Measurements from ENCODE around the gene PERM1.

Gene PERM1

DNA sequence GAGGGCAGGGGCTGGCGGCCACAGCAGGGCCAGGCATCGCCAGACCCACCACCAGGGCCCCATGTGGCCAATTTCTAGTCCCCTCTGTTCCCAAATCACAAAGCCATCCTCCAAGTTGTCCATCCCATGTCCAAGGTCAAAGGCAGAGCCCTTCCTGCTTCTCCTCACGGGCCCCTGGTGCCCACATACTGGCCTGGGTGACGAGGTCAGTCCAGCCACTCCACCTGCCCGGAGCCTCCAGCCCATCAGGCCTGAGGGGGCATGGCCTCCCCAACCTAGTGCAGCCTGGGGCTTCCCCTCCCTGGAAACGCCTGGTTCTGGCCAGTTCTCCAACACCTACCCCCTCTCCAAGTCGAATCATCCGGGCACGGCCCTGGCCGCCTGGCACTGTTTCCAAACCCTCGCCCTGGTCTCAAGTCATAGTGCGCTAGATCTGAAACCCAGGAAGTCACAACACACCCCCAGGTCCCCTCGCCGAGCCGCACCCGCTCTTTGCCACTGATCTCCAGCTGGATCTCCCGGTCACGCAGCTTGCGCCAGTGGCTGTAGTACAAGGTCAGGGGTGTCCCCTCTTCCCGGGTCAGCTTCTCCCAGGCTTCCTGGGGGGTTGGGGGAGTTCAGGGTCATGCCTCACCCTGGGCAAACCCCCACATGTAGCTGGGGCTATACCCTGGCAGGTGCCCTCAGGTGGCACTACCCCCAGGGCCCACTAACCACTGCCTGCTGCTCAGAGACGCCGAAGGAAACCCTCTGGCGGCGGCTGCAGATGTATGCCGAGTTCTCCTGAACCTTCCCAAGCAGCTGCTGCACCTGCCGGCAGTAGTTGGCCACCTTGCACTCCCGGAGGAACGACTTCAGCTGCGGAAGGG, 36.0 kb downstream of the PERM1 start:
- no peak for DNase-seq (ENCODE audit: low read depth)

DNA sequence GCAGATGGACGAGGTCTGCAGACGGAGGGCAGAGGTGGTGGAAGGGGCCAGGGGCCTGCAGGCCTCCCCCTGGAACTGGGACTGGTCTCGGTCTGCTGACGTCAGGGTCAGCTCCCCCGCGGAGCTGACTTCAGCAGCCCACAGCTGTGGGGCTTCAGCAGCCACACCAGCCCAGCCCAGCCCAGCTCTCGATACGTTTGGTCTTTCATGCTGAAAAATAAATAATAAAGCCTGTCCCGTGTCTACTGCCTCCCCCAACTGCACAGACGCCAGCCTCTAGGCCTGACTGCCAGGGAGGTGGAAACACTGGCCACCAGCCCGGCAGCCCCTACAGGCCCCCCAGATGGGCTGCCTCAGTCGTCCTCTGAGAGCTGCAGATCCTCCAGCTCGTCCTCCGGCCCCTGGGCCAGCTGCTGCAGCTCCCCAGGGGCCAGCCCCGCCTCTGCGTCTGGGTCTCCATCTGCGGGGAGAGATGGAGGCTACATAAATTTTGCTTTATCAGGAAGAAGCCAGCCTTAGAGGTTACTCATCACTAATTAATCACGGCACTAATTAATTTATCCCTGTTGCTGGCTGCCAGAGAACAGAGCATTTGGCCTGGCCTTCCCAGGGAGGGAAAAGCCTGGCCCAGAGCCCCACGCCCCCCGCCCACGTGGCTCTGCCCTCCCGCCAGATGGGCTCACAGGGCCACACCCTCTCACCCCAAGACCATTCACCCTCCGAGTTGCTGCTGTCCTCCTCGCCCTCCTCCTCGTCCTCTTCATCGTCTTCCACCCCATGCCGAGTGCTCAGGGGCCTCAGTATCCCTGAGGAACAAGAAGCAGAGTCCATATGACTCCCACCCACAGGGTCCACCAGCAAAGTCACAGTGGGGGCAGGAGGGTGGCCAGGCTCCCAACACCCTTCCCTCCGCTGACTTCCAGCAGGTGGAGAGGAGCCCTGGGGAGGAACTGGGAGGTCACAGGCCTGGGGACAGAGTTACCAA, 37.3 kb downstream of the PERM1 start:
- no peak for DNase-seq (ENCODE audit: low read depth)

DNA sequence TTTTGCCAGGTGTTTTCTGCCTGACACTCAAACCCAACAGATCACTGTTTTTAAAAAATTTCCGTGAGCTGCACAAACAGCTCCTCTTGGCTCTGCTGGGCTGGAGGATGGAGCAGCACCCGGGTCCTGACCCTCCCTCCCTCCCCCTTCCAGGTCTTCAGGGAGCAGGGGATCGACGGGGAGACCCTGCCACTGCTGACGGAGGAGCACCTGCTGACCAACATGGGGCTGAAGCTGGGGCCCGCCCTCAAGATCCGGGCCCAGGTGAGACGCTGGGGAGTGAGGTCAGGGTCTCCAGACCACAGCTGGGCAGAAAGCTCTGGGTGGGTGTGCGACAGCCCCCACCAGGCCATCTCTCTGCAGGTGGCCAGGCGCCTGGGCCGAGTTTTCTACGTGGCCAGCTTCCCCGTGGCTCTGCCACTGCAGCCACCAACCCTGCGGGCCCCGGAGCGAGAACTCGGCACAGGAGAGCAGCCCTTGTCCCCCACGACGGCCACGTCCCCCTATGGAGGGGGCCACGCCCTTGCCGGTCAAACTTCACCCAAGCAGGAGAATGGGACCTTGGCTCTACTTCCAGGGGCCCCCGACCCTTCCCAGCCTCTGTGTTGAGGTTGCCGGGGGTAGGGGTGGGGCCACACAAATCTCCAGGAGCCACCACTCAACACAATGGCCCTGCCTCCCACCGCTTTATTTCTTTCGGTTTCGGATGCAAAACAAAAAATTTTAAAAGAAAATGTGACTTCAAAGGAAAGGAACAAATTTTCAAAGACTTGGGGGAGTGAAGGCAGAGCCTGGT, 38.1 kb downstream of the PERM1 start:
- no peak for DNase-seq (ENCODE audit: low read depth)

DNA sequence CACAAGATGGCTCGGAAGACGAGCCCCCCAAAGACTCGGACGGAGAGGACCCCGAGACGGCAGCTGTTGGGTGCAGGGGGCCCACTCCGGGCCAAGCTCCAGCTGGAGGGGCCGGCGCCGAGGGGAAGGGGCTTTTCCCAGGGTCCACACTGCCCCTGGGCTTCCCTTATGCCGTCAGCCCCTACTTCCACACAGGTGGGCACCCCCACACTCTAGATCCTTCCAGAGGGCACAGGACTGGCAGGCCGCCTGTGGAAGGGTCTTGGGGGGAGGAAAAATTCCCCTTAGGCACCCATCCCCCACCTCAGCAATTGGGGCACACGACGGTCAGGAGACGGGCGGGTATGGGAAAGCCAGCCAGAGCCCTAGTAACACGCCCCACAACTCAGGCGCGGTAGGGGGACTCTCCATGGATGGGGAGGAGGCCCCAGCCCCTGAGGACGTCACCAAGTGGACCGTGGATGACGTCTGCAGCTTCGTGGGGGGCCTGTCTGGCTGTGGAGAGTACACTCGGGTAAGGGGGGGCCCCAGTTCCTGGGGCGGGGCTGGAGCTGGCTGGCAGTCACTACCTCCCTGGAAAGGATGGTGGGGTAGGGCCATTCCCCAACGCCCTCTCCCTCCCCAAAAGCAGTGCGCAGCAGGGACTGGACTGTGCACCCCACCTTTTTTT, 38.9 kb downstream of the PERM1 start:
- no peak for DNase-seq (ENCODE audit: low read depth)

DNA sequence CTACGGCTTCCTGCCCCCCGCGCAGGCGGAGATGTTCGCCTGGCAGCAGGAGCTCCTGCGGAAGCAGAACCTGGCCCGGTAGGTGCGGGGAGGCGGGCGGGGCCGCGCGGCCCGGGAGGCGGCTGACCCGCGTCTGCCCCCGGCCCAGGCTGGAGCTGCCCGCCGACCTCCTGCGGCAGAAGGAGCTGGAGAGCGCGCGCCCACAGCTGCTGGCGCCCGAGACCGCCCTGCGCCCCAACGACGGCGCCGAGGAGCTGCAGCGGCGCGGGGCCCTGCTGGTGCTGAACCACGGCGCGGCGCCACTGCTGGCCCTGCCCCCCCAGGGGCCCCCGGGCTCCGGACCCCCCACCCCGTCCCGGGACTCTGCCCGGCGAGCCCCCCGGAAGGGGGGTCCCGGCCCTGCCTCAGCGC, 39.5 kb downstream of the PERM1 start:
- DNase-seq (ENCODE audit: low read depth): no peak

DNA sequence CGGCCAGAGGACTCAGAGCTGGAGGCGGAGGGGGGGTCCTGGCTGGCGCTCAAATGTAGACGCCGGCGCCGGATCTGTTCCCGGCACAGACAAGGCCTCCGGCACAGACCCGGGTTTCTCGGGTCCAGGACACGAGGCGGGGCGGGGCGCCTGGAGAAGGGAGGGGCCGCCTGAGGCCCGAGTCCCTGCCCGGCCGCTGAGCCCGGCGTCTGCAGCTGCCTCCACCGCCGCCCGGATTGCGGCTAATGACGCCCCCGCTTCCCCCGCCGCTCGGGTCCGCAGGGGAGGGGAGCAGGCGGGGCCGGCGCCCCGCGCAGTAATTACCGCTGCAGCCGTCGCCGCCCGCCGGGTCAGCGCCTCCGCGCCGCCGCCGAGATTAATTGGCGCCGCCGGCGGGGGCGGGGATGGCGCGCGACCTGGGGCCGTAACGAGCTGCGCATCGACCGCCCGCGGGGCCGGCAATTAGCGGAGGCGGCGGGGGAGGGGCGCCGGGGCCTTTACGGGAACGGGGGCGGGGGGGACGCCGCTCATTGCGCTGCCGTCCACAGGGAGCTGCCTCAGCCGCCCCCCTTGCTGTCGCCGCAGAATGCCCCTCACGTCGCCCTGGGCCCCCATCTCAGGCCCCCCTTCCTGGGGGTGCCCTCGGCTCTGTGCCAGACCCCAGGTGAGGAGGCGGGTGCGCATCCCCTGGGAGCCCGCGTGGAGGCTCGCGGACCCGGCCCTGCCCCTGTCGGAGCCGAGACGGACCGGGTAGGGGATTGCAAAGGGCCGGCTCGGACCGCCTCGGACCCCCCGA, 40.1 kb downstream of the PERM1 start:
- no peak for DNase-seq (ENCODE audit: low read depth)

DNA sequence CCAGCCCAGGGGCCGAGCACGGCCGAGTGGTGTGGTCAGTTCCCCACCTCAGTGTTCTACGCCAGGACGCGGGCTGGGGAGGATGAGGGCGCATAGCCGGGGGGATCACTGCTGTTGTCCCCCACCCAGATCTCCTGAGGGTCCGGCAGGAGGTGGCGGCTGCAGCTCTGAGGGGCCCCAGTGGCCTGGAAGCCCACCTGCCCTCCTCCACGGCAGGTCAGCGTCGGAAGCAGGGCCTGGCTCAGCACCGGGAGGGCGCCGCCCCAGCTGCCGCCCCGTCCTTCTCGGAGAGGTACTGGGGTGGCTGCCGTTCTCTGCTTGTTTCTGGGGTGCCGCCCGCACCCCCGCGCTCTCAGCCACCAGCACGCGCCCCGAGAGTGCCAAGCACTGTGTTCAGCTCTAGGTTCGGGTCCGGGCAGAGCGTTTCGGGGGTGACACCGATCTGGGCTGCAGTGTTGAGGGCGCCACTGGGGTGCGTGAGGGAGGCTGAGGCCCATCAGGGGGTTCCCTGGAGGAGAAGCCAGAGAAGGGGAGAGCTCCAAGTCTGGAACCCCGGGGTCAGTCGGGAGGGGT, 40.8 kb downstream of the PERM1 start:
- DNase-seq (ENCODE audit: low read depth): no peak

DNA sequence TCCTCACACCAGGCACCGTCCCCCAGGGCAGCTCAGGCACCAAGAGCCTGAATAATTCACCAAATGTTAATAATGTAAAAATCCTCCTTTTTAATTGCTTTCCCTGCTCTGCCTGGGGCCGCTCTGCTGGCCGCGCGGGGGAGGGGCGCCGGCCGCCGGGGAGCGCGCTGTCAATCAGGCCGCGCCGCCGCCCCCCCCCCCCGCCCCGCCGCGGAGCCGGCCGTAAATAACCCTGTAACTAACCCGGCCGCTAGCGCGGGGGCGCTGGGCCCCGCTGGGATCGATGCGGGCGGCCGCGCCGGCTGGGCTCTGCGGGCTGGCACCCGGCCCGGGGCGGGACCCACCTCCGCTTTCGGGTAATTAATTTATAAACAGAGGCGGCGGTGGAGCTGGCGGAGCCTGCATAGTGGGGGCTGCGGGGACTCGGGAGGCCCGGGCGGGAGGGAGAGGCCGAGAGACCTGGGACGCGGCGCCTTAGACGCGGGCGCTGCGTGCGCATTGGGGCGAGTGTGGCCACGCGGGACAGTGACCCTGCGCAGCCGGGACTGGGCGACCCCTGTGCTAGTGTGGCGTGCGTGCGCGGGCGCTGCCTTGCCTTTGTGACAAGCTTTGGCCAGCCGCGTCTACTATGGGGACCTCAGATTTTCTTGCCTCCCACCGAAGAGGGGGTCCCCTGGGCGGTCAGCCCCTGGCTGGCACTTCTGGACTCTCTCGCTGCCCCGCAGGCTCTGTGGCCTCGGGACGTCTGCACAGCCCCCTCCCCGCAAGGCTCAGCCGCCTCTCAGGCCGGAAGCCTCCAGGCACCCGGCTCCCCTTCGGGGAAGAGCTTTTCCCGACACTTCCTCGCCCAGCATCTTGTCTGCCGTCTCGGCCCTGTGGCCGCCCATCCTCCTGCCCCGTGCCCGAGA, 41.5 kb downstream of the PERM1 start:
- no peak for DNase-seq (ENCODE audit: low read depth)

DNA sequence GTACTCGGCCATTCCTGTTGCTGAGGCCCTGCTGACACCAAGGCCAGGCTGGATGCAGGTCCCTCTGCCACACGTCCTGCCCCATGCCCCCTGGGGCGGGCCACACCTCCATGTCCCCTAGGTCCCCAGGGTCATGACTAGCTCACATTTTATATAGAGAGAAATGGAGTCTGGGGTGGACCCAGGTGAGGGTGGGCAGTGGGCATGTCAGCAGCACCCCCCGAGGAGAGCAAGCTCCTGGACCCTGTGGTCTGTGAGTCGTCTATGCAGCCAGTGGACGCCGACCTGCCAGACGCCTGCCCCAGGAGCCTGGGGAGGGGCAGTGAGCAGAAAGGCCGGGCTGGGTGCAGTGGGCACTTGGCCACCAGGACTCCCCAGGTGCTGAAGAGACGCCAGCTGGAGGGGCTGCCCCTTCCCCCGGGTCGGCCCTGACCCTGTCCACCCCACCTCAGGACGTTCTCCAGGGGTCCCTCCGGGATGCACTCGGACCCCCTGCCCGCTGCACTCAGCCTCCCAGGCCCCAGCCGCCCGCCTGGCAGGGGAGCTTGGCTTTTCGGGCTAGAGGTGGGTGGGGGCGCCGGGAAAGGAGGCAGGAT, 42.3 kb downstream of the PERM1 start:
- DNase-seq (ENCODE audit: low read depth): no peak

DNA sequence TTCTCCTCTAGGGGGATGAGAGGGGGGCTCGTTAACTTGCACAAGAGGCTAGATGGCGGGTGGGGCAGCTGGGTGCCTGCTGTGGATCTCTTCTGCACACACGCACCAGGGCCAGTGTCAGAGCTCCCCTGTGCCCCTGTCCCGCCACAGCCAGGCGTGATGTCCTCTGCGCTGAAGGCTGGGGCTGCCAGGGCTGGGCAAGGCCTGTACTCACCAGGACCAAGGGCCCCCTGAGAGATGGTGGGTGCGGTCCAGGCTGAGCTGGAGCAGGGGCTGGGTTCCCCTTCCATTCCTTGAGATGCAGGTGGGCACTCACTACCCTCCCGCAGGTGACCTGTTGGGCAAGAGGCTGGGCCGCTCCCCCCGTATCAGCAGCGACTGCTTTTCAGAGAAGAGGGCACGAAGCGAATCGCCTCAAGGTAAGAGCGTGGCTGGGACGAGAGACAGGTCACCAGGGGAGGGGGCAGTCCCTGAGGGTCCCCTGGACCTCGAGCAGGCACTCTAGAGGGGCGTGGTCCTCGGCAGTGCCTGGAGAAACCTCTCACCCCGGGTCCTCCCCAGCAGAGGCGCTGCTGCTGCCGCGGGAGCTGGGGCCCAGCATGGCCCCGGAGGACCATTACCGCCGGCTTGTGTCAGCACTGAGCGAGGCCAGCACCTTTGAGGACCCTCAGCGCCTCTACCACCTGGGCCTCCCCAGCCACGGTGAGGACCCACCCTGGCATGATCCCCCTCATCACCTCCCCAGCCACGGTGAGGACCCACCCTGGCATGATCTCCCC, 43.0 kb downstream of the PERM1 start:
- DNase-seq (ENCODE audit: low read depth): no peak

DNA sequence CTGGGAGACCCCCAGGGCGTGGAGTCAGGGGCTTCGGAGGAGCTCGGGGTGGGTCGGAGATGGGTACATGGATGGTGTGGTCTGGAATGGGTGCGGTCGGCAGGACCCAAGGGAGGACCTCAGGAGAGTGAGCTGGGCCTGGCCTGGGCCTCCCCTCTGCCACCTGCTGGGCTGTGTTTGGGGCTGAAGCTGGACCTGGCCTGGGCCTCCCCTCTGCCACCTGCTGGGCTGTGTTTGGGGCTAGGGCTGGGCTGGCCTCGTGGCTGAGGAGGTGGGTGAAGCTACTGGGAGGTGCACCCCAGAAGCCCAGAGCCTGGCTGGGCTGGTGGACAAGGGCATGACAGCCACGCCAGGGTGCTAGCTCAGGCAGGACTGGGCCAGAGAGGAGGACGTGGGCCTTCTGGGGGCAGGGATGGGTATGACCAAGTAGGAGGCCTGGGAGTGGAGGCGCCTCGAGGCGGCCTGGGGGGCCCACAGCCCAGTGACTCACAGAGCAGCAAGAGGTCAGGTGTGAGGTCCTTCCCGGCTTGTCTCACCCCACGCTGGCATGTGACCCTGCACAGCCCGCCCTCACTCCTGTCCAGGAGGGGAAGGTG, 43.7 kb downstream of the PERM1 start:
- DNase-seq (ENCODE audit: low read depth): no peak

DNA sequence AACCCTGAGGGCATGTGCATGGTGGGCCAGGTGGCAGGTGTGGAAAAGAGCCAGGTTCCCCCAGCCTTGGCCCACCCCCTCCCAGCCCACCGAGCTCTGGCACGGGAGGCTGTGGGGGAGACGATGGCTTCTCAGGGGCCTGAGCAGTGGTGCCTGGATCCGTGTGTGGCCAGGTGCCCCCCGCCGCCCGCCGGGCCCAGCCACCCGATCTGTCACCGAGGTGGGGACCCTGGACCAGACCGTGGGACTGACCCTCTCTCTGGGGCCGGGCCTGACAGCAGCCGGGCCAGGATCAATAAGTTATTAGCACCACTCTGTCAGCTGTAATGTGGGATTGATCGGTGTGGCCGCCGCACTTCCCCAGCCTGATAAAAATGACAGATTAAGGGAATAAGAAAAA, 44.4 kb downstream of the PERM1 start:
- DNase-seq (ENCODE audit: low read depth): no peak

DNA sequence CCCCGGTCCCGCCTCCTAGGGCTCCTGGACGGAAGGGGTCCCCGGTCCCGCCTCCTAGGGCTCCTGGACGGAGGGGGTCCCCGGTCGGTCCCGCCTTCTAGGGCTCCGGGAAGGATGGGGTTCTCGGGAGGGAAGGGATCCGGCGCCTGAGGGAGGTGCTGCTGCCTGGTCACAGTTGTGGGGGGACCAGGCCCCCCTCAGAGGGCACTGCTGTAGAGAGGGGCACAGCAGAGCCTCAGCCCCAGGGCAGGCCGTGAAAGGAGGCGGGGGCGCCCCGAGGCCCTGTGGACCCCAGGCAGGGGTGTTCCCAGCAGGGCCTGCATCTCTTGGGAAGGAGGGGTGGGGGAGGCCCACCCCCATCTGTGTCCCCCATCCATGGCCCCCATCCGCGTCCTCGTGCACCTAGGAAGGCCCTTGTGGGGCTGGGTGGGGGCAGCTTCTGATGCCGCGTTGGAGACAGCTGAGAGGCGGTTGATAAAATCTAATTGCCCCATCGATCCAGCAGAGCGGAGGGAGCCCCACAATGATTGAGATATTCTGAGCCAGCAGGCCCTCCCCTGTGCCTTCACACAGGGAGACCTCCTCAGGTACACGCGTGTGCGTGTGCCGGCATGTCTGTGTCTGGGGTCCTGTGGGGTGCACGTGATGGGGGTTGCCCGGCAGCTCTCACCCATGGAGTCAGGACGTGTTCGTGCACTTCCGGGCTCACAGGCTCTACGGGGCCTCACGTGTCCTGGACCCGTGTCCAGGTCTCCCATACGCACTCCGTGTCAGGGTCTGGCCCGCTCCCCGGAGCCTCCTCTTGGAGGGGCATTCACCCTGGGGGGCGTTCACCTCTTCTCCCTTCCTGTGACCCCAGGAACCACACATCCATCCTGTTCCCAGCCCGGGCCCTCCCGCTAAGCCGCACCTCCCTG, 45.3 kb downstream of the PERM1 start:
- no peak for DNase-seq (ENCODE audit: low read depth)

DNA sequence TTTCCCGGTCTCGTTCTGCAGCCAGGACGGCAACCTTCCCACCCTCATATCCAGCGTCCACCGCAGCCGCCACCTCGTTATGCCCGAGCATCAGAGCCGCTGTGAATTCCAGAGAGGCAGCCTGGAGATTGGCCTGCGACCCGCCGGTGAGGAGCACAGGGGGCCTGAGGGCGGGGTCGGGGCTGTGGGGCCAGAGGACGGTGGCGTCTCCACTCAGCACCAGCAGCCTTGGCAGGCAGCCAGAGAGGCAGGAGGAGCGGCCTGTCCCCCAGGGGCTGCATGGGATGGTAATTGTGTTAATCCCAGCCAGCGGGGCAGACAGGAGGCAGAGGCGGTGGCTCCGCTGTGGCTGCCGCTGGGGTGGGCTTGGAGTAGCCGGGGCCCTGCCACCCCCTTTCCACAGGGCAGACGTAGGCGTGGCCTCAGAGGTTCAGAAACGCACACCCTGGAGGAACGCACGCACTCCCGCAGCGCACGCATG, 46.1 kb downstream of the PERM1 start:
- DNase-seq (ENCODE audit: low read depth): no peak

DNA sequence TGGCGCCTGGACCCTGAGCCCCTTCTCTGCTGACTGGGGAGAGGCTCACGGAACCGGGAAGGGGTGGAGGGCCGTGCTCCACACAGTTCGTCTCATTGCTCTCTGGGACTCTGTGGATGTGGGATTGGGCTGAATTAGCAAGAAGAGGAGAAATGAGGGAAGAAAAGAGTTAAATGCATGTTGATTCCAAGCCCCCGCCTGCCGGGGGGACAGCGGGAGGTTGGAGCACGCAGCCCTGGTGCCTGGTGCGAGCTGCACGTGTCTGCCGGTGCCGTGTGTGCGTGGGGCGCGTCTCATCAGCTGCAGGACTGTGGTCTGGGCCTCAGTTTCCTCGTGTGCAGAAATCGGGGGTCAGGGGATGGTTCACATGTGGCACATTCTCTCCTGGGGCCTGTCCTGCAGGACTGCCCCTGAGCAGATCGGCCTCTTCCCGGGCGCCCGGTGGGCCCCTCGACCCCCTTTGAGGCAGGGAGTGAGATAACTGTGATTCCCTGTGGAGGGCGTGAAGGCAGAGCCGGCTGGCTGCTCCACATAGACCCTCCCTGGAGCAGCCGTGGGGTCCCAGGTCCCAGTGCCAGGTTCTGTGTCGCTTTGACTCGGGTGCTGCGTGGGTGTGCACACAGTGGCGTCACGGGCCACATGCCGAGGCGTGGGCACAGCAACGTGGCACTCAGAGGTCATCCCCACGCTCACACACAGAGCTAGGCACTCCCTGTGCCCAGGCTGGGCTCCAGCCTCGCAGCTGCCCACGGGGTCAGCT, 46.7 kb downstream of the PERM1 start:
- no peak for DNase-seq (ENCODE audit: low read depth)

DNA sequence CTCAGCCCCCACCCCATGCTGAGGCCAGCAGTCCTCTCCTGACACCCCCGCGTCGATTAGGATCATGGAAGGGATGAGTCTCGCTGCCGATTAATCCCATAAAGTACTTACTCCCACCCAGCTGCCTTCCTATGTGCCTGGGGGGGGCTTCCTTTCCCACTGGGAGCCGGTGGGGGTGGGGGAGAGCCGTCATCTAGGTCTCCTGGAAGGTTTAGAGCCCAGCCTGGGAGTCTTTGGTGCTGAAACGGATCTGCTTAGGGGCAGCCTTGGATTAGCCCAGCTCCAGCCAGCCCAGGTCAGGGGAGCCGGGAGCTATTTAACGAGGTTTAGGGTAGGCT, 48.3 kb downstream of the PERM1 start:
- DNase-seq (ENCODE audit: low read depth): no peak

Data from activated T-helper 9 cell treated with anti-CD3 and anti-CD28 coated beads, Interleukin-2, amount 50 U/mL, for 16 hours (primary cell).